Stimulated activated CD8-positive, alpha-beta memory T cell treated with anti-CD3 and anti-CD28 coated beads, Interleukin-4, amount 100 ng/mL, for 4 hours (primary cell): ENCODE measurements around the gene TRAF4.
A peak's percentile ranks its signal among the peaks of the same experiment; 100 is the strongest.

Experiments used
- DNase-seq, 2 donors: peaks; one replicate each; pipeline ENCODE4 v3.0.0-alpha.2; 2020; ENCODE audit warnings: low read depth in 2 of 2, low spot score in 1 of 2

Gene TRAF4

DNA sequence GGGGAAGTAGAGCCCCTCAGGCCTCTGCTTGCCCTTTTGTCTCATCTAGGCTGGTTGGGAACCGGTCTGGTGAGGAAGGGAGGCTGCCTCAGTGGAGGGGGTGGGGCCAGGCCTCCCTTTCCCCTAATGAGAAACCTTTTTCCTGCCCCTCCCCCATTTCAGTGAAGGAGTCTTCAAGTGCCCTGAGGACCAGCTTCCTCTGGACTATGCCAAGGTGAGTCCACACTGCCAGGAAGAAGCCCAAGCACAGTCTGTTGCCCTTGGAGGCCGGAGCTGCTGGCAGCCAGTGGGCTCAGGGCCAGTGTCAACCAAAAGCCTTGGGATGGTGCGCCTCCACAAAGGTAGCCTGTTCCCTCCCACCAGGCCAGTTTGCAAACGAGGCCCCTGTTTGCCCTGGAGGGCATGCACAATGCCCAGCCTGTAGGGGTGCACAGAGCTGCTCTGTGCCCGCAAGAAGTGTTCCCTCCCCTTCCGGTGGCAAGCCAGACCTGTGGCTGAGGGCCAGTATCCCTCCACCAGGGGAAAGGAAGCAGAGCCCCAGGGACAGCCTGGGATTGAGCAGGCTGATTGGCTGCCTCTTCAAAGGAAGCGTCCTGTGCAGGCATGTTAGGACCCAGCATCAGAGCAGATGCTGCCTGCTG is 3.4 kb downstream of the TRAF4 start:
- no peak for DNase-seq

DNA sequence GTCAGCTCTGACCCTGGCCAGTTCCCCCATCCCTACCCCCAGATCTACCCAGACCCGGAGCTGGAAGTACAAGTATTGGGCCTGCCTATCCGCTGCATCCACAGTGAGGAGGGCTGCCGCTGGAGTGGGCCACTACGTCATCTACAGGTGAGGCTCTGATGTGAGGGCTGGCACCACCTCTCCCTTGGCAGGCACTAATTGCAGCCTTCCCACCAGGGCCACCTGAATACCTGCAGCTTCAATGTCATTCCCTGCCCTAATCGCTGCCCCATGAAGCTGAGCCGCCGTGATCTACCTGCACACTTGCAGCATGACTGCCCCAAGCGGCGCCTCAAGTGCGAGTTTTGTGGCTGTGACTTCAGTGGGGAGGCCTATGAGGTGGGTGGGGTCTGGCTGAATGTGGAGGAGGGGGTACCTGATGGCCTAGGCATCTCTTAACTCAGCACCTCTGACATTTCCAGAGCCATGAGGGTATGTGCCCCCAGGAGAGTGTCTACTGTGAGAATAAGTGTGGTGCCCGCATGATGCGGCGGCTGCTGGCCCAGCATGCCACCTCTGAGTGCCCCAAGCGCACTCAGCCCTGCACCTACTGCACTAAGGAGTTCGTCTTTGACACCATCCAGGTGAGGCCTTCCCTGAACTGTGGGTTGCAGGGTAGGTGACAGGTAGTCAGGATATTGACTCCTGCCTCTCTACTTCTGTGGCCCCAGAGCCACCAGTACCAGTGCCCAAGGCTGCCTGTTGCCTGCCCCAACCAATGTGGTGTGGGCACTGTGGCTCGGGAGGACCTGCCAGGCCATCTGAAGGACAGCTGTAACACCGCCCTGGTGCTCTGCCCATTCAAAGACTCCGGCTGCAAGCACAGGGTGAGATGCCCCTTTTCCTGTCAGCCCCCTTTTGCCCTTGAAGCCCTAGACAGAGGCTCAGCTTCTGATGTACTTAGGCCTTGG is 4.3 kb downstream of the TRAF4 start:
- no peak for DNase-seq

DNA sequence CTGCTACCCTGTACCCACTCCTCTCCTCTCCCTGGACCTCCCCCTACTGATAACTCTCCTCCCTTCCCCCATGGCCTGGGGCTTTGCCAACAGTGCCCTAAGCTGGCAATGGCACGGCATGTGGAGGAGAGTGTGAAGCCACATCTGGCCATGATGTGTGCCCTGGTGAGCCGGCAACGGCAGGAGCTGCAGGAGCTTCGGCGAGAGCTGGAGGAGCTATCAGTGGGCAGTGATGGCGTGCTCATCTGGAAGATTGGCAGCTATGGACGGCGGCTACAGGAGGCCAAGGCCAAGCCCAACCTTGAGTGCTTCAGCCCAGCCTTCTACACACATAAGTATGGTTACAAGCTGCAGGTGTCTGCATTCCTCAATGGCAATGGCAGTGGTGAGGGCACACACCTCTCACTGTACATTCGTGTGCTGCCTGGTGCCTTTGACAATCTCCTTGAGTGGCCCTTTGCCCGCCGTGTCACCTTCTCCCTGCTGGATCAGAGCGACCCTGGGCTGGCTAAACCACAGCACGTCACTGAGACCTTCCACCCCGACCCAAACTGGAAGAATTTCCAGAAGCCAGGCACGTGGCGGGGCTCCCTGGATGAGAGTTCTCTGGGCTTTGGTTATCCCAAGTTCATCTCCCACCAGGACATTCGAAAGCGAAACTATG is 5.2 kb downstream of the TRAF4 start:
- DNase-seq = no peak

DNA sequence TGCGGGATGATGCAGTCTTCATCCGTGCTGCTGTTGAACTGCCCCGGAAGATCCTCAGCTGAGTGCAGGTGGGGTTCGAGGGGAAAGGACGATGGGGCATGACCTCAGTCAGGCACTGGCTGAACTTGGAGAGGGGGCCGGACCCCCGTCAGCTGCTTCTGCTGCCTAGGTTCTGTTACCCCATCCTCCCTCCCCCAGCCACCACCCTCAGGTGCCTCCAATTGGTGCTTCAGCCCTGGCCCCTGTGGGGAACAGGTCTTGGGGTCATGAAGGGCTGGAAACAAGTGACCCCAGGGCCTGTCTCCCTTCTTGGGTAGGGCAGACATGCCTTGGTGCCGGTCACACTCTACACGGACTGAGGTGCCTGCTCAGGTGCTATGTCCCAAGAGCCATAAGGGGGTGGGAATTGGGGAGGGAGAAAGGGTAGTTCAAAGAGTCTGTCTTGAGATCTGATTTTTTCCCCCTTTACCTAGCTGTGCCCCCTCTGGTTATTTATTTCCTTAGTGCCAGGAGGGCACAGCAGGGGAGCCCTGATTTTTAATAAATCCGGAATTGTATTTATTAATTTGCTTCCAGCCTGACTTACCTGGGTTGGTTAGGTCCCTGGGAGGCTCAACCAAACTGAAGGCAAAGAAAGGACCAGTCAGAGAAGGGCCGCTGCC is 5.8 kb downstream of the TRAF4 start:
- DNase-seq = no peak

DNA sequence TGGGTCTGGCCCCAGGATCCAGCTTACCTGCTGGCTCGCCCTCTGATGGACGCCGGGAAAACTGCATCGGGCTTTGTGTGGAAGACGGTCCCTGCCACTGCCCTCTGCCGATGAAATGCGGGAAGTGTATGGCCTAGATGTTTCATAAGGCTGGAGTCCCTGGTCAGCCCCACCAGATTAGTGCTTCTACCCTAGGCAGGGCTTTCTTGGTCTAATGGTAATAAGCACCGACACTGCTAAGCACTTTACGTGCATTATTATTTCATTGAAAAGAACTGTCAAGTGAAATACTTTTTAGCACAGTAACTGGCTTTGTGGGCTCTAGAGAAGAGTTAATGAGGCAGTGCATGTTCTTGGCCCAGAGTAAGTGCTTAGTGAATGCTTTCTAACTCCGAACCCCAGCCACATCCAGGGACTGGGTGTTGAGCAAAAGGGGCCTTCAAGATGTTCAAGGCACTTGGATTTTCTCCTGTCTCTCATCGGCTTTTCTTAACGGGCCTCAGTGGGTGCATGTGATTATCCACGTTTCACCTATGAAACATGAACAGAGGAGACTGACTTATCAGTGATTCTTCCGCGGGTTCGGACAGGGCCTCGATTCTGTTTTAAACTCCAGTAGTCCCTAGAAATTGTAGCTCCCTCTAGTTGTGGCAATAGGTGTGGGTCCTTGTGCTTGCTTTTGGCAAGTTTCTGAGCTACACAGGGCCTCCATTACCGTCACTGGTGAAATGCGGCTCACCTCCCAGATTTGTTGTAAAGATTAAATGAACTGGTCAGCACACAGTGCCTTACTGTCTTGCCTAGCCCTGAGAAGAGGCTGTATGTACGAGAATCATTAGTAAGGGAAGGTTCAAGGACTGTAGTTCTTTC is 6.6 kb downstream of the TRAF4 start:
- DNase-seq = peak; percentile 66 to 71

DNA sequence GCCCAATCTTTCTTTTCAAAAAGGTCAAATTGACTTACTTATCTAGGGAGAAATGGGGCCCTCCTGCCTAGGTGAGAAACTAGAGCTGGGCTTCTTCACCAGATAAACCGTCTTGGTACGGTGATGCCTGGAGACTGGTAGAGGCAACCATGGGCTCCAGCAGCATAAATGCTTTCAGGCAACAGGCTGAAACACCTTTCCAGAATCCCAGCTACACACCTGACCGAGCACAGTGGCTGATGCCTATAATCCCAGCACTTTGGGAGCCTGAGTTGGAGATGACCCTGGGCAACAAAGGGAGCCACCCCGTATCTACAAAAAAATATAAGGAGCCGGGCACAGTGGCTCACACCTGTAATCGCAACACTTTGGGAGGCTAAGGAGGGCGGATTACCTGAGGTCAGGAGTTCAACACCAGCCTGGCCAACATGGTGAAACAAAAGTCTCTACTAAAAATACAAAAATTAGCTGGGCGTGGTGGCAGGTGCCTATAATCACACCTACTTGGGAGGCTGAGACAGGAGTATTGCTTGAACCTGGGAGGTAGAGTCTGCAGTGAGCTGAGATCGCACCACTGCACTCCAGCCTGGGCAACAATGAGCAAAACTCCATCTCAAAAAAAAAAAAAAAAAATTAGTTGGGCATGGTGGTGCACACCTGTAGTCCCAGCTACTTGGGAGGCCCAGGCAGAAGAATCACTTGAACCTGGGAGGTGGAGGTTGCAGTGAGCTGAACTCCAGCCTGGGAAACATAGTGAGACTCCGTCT is 8.0 kb downstream of the TRAF4 start:
- no peak for DNase-seq

DNA sequence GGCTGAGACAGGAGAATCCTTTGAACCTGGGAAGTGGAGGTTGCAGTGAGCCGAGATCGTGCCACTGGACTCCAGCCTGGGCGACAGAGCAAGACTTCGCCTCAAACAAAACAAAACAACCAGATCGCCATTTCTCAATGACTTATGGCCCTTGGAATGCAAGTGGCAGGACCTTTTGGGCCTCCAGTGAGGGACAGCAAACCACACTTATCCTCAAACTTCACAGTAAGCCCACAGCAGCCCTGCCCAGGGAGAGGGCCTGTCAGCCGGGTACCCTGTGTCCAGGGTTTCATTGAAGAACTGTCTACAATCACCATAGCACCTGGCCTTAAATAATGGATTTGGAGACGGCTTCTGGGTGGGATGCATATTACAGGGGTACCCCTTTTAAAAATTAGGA is 11.7 kb downstream of the TRAF4 start:
- DNase-seq = no peak

DNA sequence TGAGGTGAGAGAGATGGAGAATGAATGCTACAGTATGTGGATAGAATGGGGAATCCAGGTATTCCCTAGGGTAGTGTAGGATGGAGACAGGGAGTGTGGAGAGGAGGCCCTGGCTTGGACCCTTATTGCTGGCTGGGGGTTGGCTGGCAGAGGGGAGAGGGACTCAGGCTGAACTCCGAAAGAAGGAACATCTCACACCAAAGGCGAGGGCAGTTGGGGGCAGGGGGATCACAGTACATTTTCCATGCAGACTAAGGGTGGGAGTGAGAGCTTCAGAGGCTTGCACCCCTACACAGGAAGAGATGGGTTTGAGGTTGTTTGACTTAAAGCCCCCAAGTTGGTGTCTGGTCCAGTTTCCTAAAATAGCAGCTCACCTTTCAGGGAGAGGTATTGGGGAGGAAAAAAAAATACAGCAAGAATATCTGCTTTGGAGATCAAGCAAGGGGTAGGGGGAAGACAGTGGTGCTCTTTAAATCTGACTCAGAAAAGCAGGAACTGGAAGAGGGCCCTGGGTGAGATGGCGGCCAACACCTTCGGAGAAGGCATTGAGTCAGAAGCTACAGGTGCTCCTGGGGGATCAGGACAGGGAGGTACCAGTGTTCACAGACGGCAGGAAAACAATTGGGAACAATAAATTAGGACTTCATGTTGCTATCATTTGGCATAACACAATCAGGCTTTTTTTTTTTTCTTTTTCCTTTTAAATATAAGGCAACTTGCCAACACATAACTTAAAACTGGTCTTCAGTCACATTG is 12.4 kb downstream of the TRAF4 start:
- no peak for DNase-seq

DNA sequence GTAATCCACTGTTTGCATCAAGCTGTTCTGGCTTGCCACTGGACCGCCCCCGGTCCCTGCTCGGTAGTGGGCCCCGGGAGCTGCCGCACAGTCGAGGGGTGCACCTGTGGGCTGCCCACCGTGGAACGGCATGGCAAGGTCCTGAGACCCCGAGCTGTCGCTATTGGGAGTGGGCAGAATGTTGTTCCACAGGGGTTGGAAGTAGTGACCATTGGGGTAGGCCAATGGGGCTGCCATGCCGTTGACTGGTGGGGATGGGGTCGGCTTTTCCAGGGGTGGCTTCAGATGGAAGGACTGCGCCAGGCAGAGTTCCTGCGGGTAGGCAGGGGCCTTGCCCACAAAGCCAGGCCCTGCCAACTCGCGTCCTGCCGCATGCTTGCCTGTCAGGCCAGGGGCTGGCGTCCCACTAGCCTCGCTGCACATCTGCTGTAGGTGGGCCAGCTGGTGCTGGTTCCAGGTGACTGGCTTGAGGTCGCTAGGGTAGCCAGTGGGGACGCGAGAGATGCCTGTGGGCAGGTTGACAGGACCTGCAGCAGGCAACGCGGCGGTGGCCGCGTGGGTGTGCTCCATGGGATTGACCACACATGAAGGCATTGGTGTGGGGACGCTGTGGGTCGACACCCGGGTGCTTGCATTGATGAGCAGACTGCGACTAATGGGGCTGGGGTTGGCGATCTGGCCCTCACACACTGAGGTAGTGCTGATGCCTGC is 14.8 kb downstream of the TRAF4 start:
- DNase-seq = no peak

DNA sequence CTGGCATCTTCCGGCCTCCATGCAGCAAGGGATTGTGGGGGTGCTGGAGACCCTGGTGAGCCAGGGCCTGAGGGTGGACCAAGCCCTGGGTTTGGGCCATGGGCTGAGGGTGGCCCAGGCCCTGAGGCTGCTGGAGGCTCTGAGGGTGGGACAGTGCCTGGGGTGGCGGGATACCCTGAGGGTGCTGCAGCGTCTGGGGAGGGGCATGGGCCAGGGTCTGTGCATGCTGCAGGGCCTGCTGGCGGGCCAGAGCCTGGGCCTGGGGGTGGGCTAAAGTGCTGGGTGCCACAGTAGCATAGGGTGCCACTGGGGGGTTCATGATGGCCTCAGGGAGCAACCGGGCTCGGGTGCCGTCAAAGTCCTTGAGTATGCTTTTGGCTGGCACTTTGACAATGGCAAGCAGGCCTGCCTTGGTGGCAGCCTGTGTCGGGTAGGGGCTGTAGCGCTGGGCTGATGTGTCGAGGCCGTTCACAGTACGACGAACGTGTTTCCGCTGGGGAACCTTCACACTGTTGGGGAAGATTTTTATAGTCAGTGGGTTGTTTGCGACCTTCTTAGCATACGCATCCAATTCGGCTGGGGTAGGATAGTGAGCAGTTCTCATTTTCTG is 15.6 kb downstream of the TRAF4 start:
- DNase-seq = no peak

DNA sequence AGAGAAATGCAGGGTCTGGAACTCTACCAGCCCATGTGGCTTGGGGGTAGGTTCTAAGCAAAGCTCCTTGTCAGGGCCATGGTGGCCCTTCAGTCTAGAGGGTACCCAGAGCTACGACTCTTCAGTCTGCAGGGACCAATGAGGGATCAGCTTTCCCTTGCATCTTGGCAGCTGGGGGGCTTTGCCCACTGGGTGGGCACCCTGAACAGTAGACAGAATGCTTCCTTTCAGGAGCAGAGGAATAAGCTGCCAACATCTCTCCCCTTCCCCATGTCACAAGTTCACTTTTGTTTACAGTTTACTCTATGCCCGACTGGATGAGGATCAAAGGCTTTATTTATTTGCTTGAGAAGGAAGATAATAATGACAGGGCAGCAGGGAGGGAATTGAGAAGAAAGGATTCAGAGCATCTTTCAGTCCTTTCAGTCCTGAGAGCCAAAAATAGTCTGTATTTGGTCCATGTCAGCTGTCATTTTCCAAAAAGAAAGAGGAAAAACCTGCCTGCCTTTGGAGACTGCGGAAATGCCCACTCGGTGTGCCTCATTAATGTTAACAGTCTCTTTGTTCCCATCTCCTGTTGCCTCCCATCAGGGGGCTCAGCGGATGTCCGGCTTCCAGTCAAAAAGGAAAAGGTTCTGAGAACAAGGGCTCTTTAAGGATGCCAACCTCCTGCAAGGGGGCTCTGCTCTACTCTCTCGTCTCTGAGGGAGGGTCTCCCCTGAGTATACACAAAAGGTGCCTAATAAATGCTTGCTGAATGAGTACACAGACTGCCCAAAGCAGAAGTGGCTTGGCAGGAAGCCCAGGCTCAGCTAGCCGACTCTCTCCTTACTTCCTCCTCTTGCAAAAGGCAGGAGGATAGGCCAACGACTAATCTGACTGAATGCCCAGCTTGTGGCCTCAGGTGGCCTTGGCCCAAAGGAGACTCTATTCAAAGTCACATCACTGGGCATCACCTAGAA is 17.1 kb downstream of the TRAF4 start:
- DNase-seq = no peak

DNA sequence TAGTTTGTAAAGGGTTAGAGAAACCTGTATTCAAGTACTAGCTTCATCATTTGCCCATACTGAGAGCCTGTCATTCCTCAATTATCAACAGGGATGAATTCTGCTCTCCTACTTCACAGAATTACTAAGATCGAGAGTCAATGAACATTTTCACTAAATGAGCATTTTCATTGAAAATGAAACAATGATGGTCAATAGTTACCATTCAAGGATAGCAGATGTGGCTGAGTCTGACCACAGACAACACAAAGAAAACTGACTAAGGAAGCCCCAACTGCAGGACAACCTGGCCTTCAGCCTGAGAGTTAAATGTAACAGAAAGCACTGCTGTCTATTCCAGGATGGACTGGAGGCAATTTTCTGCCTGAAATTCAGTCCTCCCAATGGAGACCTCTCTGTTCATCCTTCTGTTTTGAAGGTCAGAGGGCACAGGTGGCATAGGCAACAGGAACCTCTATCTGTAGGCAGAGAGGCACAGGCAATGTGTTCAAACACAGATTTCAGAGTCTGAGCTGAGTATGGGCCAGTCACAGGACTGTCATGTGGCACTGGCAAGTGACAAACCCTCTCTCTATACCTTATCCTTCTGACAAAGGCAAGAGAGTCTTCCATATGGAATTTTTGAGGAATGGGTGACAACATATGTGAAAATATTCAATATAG is 19.5 kb downstream of the TRAF4 start:
- no peak for DNase-seq

DNA sequence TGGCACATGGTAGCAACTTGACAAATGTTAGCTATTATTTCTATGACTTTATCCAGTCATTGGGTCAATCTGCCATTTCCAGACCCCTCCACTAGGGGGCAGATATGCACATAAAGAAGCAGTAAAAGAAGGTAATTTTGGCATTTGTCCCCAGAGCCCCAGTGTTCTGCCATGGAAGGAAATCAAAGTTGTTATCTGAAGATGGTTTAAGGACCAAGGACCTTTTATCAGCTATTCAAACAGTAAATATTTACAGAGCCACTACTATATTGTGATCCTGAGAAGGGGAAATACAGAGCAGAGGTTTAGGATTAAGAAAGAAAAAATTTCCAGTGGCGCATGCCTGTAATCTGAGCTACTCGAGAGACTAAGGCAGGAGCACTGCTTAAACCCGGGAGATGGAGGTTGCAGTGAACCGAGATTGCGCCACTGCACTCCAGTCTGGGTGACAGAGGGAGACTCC is 20.0 kb downstream of the TRAF4 start:
- DNase-seq = peak; percentile 55 to 79

DNA sequence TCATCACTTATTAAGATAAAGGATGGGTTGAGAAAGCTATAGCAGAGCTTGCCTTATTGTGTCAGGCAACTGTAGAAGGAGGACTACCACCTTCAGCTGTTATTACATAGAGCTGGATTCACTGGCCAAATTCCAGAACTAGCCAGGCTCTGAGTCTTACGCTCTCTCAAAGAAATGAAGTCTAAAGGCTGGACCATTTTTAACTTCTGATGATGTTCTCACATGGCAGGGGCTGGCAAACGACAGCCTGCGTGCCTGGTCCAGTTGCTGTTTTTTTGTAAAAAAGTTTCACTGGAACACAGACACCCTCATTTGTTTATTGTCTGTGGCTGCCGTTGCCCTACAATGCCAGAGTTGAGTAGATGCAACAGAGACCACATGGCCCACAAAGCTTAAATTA is 21.2 kb downstream of the TRAF4 start:
- DNase-seq = no peak

DNA sequence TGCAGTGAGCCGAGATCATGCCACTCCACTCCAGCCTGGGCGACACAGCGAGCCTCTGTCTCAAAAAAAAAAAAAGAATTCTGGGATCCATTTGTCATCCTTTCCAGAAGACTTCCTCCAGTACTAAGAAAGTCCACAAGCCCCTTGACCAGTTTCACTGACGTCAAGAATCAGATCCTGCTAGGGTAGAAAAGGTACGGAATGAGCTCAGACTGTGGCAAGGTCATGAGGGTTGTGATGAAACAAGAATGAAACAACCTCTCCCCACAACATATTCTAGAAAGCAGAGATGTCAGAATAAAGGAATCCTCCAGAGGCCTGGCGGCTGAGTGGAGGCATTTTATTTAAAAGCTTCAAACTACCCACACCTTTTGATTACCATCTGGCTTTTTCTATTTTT is 29.9 kb downstream of the TRAF4 start:
- DNase-seq = no peak

DNA sequence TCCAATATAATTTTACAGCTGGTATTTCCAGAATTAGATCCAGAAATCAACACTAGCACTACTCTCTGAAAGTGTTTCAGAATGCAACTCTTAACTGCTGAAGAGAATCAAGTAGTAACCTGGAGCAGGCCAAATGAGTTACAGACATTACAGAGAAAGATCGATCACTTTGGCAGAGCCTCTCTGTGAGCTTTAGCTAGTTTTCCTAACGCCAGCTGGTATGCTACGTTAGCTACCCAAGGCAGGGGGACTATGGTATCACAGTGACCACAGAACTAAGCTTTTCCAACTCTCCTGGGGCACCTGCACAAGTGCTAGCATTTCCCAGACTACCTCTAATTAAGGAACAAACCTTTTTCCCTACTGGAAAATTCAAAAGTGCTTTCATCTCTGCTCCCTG is 30.4 kb downstream of the TRAF4 start:
- no peak for DNase-seq
